ENCODE measurements around the gene ASS1. TPM values are rescaled to one million over a fixed set of nuclear protein-coding genes. Genes with fewer than 3 reads are reported as not detected.

The ASS1 gene
- total RNA-seq, 1 donor from 2014 or later, result 4.5 TPM

DNA sequence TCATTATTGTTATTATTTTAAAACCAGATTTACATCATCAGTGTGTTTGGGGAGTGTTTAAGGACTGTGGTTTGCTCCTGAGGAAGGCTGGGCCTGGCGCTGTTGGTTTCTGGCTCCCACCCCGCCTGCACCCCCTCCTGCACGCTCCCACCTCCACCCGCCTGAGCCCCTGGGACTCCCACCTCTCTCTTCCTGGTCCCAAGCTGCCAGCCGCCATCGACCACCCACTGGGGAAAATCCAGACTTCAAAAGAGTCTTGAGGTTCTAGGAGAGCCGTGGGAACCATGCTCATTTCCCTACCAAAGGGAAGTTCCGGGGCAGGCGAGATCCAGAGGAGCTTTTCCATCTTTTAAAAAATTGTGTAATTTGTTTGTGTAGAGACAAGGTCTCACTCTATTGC lies 99.6 kb downstream of the ASS1 start:
- Mint-ChIP-seq H3K9me3 (peaks cover 2% of the 10 kb centered on the region), H3K27me3 (ENCODE audit: low read depth) (peaks cover 24% of the 10 kb centered on the region), H3K4me1 (peaks cover 14% of the 10 kb centered on the region), H3K27ac (ENCODE audit: unreplicated experiment) (no peak overlapping the region), H3K4me3 (no peak overlapping the region), H3K36me3 (ENCODE audit: low read depth) (peaks cover 3% of the 10 kb centered on the region)
- DNase-seq (ENCODE audit: low read depth, low spot score), result no peak
- TF ChIP-seq, protein P1, sequence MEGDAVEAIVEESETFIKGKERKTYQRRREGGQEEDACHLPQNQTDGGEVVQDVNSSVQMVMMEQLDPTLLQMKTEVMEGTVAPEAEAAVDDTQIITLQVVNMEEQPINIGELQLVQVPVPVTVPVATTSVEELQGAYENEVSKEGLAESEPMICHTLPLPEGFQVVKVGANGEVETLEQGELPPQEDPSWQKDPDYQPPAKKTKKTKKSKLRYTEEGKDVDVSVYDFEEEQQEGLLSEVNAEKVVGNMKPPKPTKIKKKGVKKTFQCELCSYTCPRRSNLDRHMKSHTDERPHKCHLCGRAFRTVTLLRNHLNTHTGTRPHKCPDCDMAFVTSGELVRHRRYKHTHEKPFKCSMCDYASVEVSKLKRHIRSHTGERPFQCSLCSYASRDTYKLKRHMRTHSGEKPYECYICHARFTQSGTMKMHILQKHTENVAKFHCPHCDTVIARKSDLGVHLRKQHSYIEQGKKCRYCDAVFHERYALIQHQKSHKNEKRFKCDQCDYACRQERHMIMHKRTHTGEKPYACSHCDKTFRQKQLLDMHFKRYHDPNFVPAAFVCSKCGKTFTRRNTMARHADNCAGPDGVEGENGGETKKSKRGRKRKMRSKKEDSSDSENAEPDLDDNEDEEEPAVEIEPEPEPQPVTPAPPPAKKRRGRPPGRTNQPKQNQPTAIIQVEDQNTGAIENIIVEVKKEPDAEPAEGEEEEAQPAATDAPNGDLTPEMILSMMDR (conservative IDR thresholded peaks at IDR 0.05), result no peak

- TF ChIP-seq, protein P1 (conservative IDR thresholded peaks at IDR 0.05), result no peak
- Mint-ChIP-seq H3K4me3 (no peak overlapping the region), H3K27me3 (ENCODE audit: low read depth) (peaks cover 6% of the 10 kb centered on the region), H3K4me1 (peaks cover 11% of the 10 kb centered on the region), H3K36me3 (ENCODE audit: low read depth) (peaks cover 3% of the 10 kb centered on the region), H3K9me3 (peaks cover 2% of the 10 kb centered on the region), H3K27ac (ENCODE audit: unreplicated experiment) (no peak overlapping the region)
- no peak for DNase-seq (ENCODE audit: low read depth, low spot score)
Measured at GRCh38 chr9:130548103-130548502, 103.3 kb downstream of the ASS1 start.

DNA sequence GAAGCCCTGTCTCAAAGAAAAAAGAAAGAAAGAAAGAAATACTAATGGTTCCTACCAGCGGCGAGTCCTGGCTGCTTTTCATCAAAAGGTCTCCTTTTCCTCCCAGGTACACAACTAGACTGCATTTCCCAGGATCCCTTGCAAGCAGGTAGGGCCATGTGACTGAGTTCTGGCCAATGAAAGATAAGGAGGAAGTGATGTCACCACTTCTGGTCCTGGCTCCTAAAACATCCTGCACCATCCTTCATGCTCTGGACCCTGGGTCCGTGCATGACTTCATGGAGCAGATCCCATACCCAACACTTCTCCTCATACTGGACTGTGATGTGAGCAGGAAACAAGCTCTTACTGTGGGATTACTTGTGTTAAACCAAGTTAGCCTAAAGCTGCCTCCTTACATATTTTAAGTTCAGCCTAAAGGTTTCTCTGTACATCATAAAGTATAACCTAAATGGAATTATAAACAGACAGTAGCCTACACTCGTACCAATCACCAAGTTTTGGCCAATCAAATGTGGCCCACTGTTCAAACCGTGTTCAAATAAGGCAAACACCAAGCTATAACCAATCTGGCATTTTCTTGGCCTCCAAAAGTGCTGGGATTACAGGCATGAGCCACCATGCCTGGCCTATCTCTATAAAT lies 104.5 kb downstream of the ASS1 start:
- H3K27ac Mint-ChIP-seq (ENCODE audit: unreplicated experiment), result no peak overlapping the region
- no peak for DNase-seq (ENCODE audit: low read depth, low spot score)
- H3K9me3 Mint-ChIP-seq, result peaks cover 2% of the 10 kb centered on the region
- no peak overlapping the region for H3K4me3 Mint-ChIP-seq
- H3K36me3 Mint-ChIP-seq (ENCODE audit: low read depth), result peaks cover 3% of the 10 kb centered on the region
- no peaks in the 10 kb centered on the region for H3K4me1 Mint-ChIP-seq
- H3K27me3 Mint-ChIP-seq (ENCODE audit: low read depth), result no peaks in the 10 kb centered on the region
- TF ChIP-seq, protein P1 (conservative IDR thresholded peaks at IDR 0.05), result no peak

Other genes starting within 250 kb of the ASS1 start
- gene HMCN2, start 179.2 kb upstream of the ASS1 start, total RNA-seq, result 0.07 TPM in 1 of 2 replicates, not detected in the other
- 66.3 and 67.7 TPM in 2 replicates for gene FUBP3, start 134.6 kb downstream of the ASS1 start, total RNA-seq
- 2.2 and 2.5 TPM in 2 replicates for gene PRDM12, start 219.6 kb downstream of the ASS1 start, total RNA-seq
- 98.8 and 103 TPM in 2 replicates for gene EXOSC2, start 248.8 kb downstream of the ASS1 start, total RNA-seq